A549 (cell line): ENCODE data around the gene ZBTB16.

Experiments used
- BCL3 ChIP-seq: fragments of >200 bp; sonication (Bioruptor Twin); formaldehyde crosslinking; IDR thresholded peaks from 3 replicates; pipeline ENCODE4 v1.6.1; 2016
- BHLHE40 ChIP-seq: IDR thresholded peaks from 2 replicates; pipeline ENCODE4 v1.6.1; 2012; ENCODE audit warnings: low read depth, low read length, inconsistent platforms
- CHD2 ChIP-seq: fragments of 150-350 bp; IDR thresholded peaks from 2 replicates; pipeline ENCODE4 v1.6.1; 2014; ENCODE audit warnings: low read length; ENCODE audit not compliant: partially characterized antibody
- FOSB ChIP-seq: fragments of 250-450 bp; sonication (Bioruptor Pico); IDR thresholded peaks from 2 replicates; pipeline ENCODE4 v1.5.0; 2020; ENCODE audit warnings: mild to moderate bottlenecking, moderate library complexity
- HDAC2 ChIP-seq: fragments of 200-600 bp; sonication (generic); IDR thresholded peaks from 2 replicates; pipeline ENCODE4 v1.6.1; 2016
- NR3C1 ChIP-seq: fragments of >200 bp; sonication (Bioruptor Twin); formaldehyde crosslinking; IDR thresholded peaks from 3 replicates; pipeline ENCODE4 v1.6.1; 2017
- POLR2A ChIP-seq: IDR thresholded peaks from 2 replicates; pipeline ENCODE4 v1.6.1; 2012; ENCODE audit warnings: mild to moderate bottlenecking, low read length
- RAD21 ChIP-seq, 2 experiments: fragments of >200 bp in 1 of 2; sonication (Bioruptor Twin) in 1 of 2; formaldehyde crosslinking in 1 of 2; IDR thresholded peaks in 1 of 2; conservative IDR thresholded peaks in 1 of 2; 2 replicates in 1 of 2; 3 replicates in 1 of 2; pipeline ENCODE4 v1.6.1; 2012 to 2018; ENCODE audit warnings: inconsistent platforms in 1 of 2
- TF ChIP-seq, protein P1 (sequence below): fragments of >200 bp; sonication (Bioruptor Twin); formaldehyde crosslinking; IDR thresholded peaks from 3 replicates; pipeline ENCODE4 v1.5.1; 2016

DNA sequence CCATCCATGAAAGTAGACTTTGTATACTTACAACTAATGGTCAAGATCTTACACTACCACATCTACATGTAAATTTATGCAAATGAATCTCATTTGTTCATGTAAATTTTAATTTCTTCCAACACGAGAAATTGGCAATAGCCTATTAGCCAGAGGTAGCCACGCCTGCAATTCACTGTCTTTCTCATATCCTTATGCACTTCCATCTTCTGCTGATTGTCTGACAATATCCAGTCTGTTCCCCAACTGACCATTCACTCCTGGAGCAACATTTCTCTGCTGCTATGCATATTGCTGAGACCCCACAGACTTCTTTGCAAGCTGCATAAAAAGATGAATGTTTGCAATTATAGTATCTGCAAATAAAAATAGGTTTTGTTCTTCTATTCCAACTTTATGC is 239.2 kb downstream of the ZBTB16 start:
- TF ChIP-seq BHLHE40 (no peak), RAD21 (conservative IDR thresholded peaks at IDR 0.05 in 1 of 2, IDR thresholded peaks at IDR 0.05 in 1 of 2) (no peak), BCL3 (no peak), NR3C1 (no peak), HDAC2 (no peak), FOSB (no peak), CHD2 (no peak), POLR2A (no peak)
- TF ChIP-seq, protein P1, sequence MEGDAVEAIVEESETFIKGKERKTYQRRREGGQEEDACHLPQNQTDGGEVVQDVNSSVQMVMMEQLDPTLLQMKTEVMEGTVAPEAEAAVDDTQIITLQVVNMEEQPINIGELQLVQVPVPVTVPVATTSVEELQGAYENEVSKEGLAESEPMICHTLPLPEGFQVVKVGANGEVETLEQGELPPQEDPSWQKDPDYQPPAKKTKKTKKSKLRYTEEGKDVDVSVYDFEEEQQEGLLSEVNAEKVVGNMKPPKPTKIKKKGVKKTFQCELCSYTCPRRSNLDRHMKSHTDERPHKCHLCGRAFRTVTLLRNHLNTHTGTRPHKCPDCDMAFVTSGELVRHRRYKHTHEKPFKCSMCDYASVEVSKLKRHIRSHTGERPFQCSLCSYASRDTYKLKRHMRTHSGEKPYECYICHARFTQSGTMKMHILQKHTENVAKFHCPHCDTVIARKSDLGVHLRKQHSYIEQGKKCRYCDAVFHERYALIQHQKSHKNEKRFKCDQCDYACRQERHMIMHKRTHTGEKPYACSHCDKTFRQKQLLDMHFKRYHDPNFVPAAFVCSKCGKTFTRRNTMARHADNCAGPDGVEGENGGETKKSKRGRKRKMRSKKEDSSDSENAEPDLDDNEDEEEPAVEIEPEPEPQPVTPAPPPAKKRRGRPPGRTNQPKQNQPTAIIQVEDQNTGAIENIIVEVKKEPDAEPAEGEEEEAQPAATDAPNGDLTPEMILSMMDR = no peak
